ENCODE measurements around the gene TMX3.

The TMX3 gene

GRCh38 chr18:68734308-68734707 lies 19.4 kb upstream of the TMX3 start:
- no peaks in the 10 kb centered on the region for H3K79me2 ChIP-seq
- H2AFZ ChIP-seq, result no peak overlapping the region
- H3K27me3 ChIP-seq (ENCODE audit: control insufficient read depth, insufficient read depth, low read length), result no peaks in the 10 kb centered on the region
- no peaks in the 10 kb centered on the region for H3K9me3 ChIP-seq (ENCODE audit: control insufficient read depth, low read length)
- TF ChIP-seq, protein P1, sequence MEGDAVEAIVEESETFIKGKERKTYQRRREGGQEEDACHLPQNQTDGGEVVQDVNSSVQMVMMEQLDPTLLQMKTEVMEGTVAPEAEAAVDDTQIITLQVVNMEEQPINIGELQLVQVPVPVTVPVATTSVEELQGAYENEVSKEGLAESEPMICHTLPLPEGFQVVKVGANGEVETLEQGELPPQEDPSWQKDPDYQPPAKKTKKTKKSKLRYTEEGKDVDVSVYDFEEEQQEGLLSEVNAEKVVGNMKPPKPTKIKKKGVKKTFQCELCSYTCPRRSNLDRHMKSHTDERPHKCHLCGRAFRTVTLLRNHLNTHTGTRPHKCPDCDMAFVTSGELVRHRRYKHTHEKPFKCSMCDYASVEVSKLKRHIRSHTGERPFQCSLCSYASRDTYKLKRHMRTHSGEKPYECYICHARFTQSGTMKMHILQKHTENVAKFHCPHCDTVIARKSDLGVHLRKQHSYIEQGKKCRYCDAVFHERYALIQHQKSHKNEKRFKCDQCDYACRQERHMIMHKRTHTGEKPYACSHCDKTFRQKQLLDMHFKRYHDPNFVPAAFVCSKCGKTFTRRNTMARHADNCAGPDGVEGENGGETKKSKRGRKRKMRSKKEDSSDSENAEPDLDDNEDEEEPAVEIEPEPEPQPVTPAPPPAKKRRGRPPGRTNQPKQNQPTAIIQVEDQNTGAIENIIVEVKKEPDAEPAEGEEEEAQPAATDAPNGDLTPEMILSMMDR (IDR thresholded peaks at IDR 0.05), result no peak
- H3K27ac ChIP-seq, result no peak overlapping the region
- H3K36me3 ChIP-seq (ENCODE audit: control insufficient read depth, insufficient read depth, low read length), result no peaks in the 10 kb centered on the region
- H3K9ac ChIP-seq, result no peak overlapping the region
- H3K4me2 ChIP-seq (ENCODE audit: low read length), result no peak overlapping the region
- no peaks in the 10 kb centered on the region for H3K4me1 ChIP-seq
- no peak overlapping the region for H3K4me3 ChIP-seq (ENCODE audit: low read depth, low read length)

DNA sequence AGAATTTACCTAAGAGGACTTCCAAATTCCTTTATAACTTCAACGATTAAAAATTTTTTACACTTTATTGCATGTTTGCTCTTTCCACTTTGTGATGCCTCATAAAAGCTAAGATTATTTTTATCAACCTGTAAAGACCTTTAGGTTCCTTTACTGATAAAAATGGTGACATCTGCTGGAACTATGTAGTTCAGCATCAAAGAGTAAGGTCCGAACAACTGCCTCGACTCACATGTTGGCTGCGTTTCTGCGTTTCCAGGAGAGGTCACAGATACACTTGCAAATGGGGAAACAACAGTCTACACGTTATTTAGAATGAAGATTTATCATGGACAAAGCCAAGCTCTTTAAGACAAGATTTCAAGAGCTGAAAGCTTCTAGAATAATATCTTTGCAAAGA lies 18.8 kb upstream of the TMX3 start:
- Histone ChIP-seq H3K4me3 (ENCODE audit: low read depth, low read length) (no peak overlapping the region), H3K9me3 (ENCODE audit: control insufficient read depth, low read length) (no peaks in the 10 kb centered on the region), H3K79me2 (no peaks in the 10 kb centered on the region), H3K27ac (no peak overlapping the region), H3K4me2 (ENCODE audit: low read length) (no peak overlapping the region), H2AFZ (no peak overlapping the region), H3K4me1 (no peaks in the 10 kb centered on the region), H3K9ac (no peak overlapping the region), H3K36me3 (ENCODE audit: control insufficient read depth, insufficient read depth, low read length) (no peaks in the 10 kb centered on the region), H3K27me3 (ENCODE audit: control insufficient read depth, insufficient read depth, low read length) (no peaks in the 10 kb centered on the region)
- TF ChIP-seq, protein P1 (IDR thresholded peaks at IDR 0.05), result no peak

GRCh38 chr18:68728081-68728700 lies 13.3 kb upstream of the TMX3 start:
- Histone ChIP-seq H3K9me3 (ENCODE audit: control insufficient read depth, low read length) (no peaks in the 10 kb centered on the region), H3K4me3 (ENCODE audit: low read depth, low read length) (no peak overlapping the region), H3K36me3 (ENCODE audit: control insufficient read depth, insufficient read depth, low read length) (no peaks in the 10 kb centered on the region), H3K27me3 (ENCODE audit: control insufficient read depth, insufficient read depth, low read length) (no peaks in the 10 kb centered on the region), H3K9ac (no peak overlapping the region), H3K4me1 (no peaks in the 10 kb centered on the region), H3K4me2 (ENCODE audit: low read length) (no peak overlapping the region), H2AFZ (no peak overlapping the region), H3K79me2 (no peaks in the 10 kb centered on the region), H3K27ac (no peak overlapping the region)
- TF ChIP-seq, protein P1 (IDR thresholded peaks at IDR 0.05), result no peak

DNA sequence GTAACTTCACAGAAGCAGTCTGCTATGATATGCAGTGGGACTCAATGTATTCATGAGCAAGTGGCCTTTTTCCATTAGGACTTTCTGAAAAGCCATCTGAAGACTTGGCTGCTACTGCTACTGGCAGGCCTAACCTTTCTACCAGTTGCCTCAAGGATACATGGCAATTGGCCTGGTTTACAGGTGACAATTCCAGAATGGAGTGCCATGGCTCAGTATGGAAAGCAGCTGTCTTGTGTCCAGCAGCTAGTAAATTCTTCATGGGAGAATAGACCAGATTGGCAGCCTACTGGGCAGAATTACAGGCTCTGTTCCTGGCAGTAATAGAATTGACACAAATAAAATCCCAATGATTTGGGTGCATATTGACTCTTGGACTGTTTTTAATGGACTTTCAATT lies 12.6 kb upstream of the TMX3 start:
- Histone ChIP-seq H3K27me3 (ENCODE audit: control insufficient read depth, insufficient read depth, low read length) (no peaks in the 10 kb centered on the region), H3K9me3 (ENCODE audit: control insufficient read depth, low read length) (no peaks in the 10 kb centered on the region), H3K4me3 (ENCODE audit: low read depth, low read length) (no peak overlapping the region), H3K4me1 (no peaks in the 10 kb centered on the region), H3K36me3 (ENCODE audit: control insufficient read depth, insufficient read depth, low read length) (no peaks in the 10 kb centered on the region), H3K27ac (no peak overlapping the region), H2AFZ (no peak overlapping the region), H3K9ac (no peak overlapping the region), H3K4me2 (ENCODE audit: low read length) (no peak overlapping the region), H3K79me2 (no peaks in the 10 kb centered on the region)
- TF ChIP-seq, protein P1 (IDR thresholded peaks at IDR 0.05), result no peak

DNA sequence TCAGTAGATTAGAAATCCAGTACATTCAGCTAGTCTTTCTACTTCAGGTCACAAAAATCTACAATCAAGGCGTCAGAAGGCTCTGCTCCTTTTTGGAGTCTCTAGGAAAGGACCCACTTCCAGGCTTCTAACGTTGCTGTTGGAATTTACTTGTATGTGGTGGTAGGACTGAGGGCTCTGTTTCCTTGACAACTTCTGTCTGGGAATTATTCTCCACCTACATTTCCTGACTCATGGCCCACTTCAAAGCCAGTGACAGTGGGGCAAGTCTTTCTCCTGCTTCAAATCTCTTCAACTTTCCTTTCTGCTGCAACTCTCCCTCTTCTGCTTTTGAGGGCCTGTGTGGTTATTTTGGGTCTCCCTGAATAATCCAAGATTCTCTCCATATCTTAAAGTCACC lies 10.4 kb upstream of the TMX3 start:
- no peak overlapping the region for H3K9ac ChIP-seq
- H3K4me1 ChIP-seq, result no peaks in the 10 kb centered on the region
- no peaks in the 10 kb centered on the region for H3K9me3 ChIP-seq (ENCODE audit: control insufficient read depth, low read length)
- no peaks in the 10 kb centered on the region for H3K27me3 ChIP-seq (ENCODE audit: control insufficient read depth, insufficient read depth, low read length)
- H3K36me3 ChIP-seq (ENCODE audit: control insufficient read depth, insufficient read depth, low read length), result no peaks in the 10 kb centered on the region
- no peak overlapping the region for H2AFZ ChIP-seq
- H3K27ac ChIP-seq, result no peak overlapping the region
- no peak overlapping the region for H3K4me2 ChIP-seq (ENCODE audit: low read length)
- H3K4me3 ChIP-seq (ENCODE audit: low read depth, low read length), result no peak overlapping the region
- H3K79me2 ChIP-seq, result no peaks in the 10 kb centered on the region
- TF ChIP-seq, protein P1 (IDR thresholded peaks at IDR 0.05), result no peak
